Left forelimb (tissue), 1 donor: ENCODE results near the gene AP2A2.

Experiments
- DNase-seq: peaks from one replicate; pipeline ENCODE4 v3.0.0-alpha.2; 2018; ENCODE audit warnings: low spot score

AP2A2 gene

GRCh38 chr11:925496-926301, at the start of gene AP2A2:
AP2A2 (plus strand) TSS chr11:925870; CDS start chr11:926022, 152 bp downstream.
- peak; percentile 92 for DNase-seq

- no peak for DNase-seq
Measured at GRCh38 chr11:876545-876944, 49.1 kb upstream of the AP2A2 start.

GRCh38 chr11:877565-877964, 48.1 kb upstream of the AP2A2 start:
- no peak for DNase-seq

DNA sequence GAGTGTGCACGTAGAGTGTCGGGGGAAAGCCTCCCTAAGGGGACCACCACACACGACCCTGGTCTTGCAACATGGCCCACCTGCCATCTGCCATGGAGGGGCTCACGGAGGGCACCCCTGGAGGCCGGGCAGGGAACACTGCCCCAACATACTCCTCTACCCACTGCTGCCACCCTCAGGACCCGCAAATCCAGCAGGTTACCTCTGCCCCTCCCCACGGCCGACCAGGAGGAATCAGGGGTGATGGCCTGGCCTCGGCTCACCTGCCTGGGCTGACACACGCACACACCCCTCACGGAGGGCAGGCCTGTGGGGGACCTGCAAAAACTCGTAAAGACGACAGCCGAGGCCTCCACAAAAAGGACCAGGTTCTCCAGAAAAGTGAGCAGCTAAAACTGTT, 45.2 kb upstream of the AP2A2 start:
- no peak for DNase-seq

DNA sequence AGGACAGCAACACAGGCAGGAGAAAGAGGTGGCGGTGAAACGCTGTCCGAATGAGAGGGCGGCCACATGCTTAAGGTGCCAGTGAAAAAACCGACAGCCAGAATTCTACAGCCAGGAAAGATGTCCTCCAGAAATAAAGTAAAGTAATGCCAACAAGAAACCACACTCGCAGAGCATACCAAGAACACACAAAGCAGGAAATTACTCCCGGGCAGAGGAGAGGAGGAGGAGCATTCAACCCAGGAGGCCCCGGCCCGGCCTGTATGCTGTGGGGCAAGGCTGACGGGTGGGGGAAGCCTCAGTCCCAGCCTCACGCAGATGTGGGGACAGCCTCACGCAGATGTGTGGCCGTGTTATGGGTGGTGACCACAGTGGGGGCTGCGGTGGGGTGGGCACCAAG, 43.1 kb upstream of the AP2A2 start:
- no peak for DNase-seq

DNA sequence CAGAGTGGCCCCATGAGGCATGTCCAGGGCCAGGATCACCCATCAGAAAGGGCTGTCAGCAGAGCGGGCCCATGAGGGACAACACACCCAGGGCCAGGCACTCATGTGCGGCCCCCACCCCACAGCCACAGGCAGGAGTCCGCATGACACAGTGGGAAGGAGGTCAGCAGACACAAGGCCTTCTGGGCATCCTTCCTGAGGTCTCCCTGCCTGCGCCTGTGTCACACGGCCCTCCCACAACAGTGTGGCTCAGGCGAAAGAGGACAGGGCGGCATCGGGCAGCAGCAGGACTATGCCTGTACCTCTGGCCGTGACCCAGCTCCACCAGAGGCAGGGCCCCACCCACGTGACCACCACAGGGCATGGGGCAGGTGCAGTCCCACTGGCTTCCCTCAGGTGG, 42.1 kb upstream of the AP2A2 start:
- DNase-seq: no peak

- DNase-seq: no peak
Measured at GRCh38 chr11:884578-885070, 41.0 kb upstream of the AP2A2 start.

- no peak for DNase-seq
Measured at GRCh38 chr11:886568-886967, 39.1 kb upstream of the AP2A2 start.

GRCh38 chr11:887589-887988, 38.1 kb upstream of the AP2A2 start:
- DNase-seq: no peak

- no peak for DNase-seq
Measured at GRCh38 chr11:888310-889212, 37.1 kb upstream of the AP2A2 start.

GRCh38 chr11:889257-889656, 36.4 kb upstream of the AP2A2 start:
- DNase-seq: no peak

- no peak for DNase-seq
Measured at GRCh38 chr11:889687-890475, 35.8 kb upstream of the AP2A2 start.

- DNase-seq: no peak
Measured at GRCh38 chr11:890794-891540, 34.7 kb upstream of the AP2A2 start.

GRCh38 chr11:893008-893654, 32.5 kb upstream of the AP2A2 start:
- no peak for DNase-seq

- DNase-seq: no peak
Measured at GRCh38 chr11:894575-895201, 31.0 kb upstream of the AP2A2 start.

DNA sequence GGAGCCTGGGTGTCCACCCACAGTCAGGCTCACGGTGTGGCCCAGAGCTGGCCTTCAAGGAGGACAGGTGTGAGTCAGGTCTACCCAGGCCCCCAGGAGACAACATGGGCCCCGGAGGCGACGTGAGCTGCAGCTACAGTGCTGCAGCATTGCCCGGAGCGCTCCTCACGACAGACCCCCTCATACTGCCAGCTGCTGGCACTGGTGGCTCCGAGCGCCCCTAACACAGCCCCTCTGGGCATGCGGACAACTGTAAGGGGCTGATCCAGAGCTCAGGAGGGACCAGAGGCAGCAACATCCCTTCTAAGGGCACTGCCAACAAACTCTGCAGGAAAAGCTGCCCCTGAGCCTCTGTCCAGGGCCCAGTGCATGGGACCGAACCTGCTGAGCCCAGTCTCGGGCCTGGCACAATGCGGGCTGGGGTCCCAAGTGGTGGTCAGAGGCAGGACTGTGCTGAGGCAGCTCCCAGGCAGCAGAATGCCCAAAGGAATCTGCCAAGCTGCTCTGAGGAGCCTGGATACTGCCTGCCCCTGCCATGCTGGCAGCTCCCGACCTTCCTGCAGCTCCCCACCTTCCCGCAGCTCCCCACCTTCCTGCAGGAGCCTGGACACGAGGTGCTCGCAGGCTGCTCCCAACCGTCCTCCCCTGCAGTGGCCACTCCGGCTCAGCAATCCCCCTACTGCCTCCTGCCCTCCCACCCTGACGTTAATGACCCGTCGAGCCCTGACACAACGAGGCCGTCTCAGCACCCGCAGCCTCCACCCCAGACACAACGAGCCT, 30.1 kb upstream of the AP2A2 start:
- no peak for DNase-seq

DNA sequence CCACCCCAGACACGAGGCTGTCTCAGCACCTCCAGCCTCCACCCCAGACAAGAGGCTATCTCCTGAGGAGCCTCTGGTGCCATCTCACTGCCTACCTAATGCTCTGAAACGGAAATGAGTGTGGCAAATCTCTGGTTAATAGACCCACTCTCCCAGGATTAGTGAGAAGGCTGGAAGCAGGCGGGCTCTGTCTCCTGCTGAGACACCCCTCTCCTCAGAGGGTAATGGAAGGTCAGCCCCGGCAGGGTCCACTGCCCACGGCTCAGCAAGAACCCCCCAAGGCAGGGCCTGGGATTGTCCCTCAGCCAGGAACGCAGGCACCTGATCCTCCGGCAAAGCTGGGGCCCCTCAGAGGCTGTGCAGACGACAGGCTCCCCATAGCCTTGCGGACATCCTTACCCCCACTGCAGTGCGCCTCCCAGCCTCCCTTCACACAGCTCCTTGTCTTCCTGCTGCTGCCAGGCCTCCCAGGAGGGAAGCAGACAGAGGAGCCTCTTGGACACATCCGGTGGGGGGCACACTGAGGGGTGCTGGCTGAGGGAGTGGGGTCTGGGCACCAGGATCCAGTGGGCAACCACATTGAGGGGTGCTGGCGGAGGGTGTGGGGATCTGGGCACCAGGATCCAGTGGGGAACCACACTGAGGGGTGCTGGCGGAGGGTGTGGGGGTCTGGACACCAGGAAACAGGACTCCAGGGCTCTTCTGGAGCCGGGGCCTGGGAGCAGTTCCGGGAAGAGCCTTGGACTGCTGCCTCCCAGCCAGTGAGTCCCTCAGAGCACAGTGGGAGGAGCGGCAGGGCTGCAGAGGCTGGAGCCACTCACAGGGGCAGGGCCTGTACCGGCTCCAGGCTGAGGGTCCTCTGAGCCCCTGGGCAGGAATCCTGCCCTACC, 28.2 kb upstream of the AP2A2 start:
- no peak for DNase-seq

DNA sequence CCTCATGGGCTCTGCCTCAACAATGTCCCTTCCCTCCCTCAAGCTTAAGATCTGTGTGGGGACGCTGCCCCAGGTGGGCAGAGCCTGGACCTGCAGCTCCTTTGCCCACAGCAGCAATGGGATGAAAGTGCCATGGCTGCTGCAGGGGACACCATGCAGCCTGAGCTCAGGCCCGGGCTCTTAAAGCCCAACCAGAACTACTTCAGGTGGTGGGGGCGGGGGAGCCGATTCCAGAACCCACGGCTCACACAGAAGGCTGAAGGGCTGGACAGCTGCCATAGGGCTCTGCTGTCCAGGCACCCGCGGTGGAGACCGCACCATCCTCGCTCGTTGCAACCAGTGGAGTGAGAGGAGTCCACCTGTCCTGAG, 27.5 kb upstream of the AP2A2 start:
- no peak for DNase-seq
